Ovary (tissue), 9 donors: ENCODE results near the gene TTC3. TPM values are rescaled to one million over a fixed set of nuclear protein-coding genes. Genes with fewer than 3 reads are reported as not detected.

Source experiments
- DNase-seq, 5 donors: peaks; one replicate each; pipeline ENCODE4 v3.0.0-alpha.2; 2019 to 2020
- H3K27ac ChIP-seq, 2 donors: fragments of 200-600 bp; one replicate each; pipeline versions ENCODE4 v1.5.1 to v1.8.0; 2019 to 2022
- H3K27me3 ChIP-seq: fragments of 200-600 bp; one replicate; pipeline ENCODE4 v1.8.0; 2022
- H3K36me3 ChIP-seq: fragments of 200-600 bp; sonication (generic); one replicate; pipeline ENCODE4 v1.5.1; 2019
- H3K4me1 ChIP-seq: one replicate; pipeline ENCODE4 v1.8.1; 2013; ENCODE audit warnings: mild to moderate bottlenecking, moderate library complexity; ENCODE audit not compliant: insufficient read depth
- H3K4me3 ChIP-seq: fragments of 200-600 bp; sonication (generic); one replicate; pipeline ENCODE4 v1.5.1; 2017
- H3K9me3 ChIP-seq, 2 donors: fragments of 200-600 bp in 1 of 2; sonication (generic) in 1 of 2; one replicate each; pipeline versions ENCODE4 v1.5.1 to v1.8.1; 2013 to 2019; ENCODE audit warnings: mild to moderate bottlenecking in 1 of 2, moderate library complexity in 1 of 2
- EP300 ChIP-seq: sonication (generic); formaldehyde crosslinking; IDR thresholded peaks from one replicate; pipeline ENCODE4 v1.6.1; 2017; ENCODE audit warnings: antibody characterized with exemption
- POLR2A ChIP-seq: fragments of 450-650 bp; IDR thresholded peaks from one replicate; pipeline ENCODE4 v1.6.1; 2017; ENCODE audit warnings: antibody characterized with exemption, mild to moderate bottlenecking, moderate library complexity
- WGBS, 3 donors: extraction: QIAGEN DNeasy Blood & Tissue Kit in 1 of 3; methylation state at CpG; one replicate each; pipeline versions ENCODE4 v1.1.5 to v1.1.7; 2013 to 2017; 5-methylcytosine and 5-hydroxymethylcytosine counted together
- intact Hi-C, 4 donors: fragments of 100-400 bp; cut with DNase I; formaldehyde crosslinking; loops; one replicate each; pipeline versions ENCODE4 v1.11.0 to v1.15.1; 2022 to 2023
- polyA plus RNA-seq, 2 donors: library from polyadenylated mRNA; stranded (reverse); fragments of 200-250 nt in 1 of 2; fragments of 350-450 nt in 1 of 2; fragmentation: Illumina TruSeq in 1 of 2; extraction: RNeasy Lipid Tissue Mini Kit (QIAGEN cat#74804) in 1 of 2; gene quantifications; one replicate each; pipeline ENCODE4 v1.2.3, GENCODE V29; 2013 to 2014
- total RNA-seq, 7 donors: library from RNA; depleted of rRNA in 2 of 7; stranded (reverse); fragments of >200 nt in 2 of 7; fragmentation: NEBNext Ultra II Directional in 3 of 7; extraction: Animal tissue kit (Norgen Biotek cat#: 25700) in 3 of 7; gene quantifications; one replicate each; pipeline versions ENCODE4 v1.1.0 to v1.2.4, GENCODE V29; 2016 to 2023
- TF ChIP-seq, protein P1 (sequence below), 3 donors: fragments of 450-650 bp in 2 of 3; fragments of 200-600 bp in 1 of 3; IDR thresholded peaks; one replicate each; pipeline versions ENCODE4 v1.5.1 to v1.8.0; 2016 to 2022; ENCODE audit warnings: antibody characterized with exemption in 3 of 3, mild to moderate bottlenecking in 1 of 3
- donor health status: DM: no; HTN: no; CAD: no; lungs with moderate emphysema.
- donor health status: DM: no; HTN: no; CAD: no.
- donor health status: Bipolar disorder and iron deficiency.
- donor health status: DM: yes; HTN: yes; CAD: no.
- donor health status: DM: no; HTN: no; CAD: no.
- donor health status: DM: yes; HTN: yes; CAD: no.

TTC3 gene
- total and polyA plus RNA-seq, 9 donors = 58.2 to 192 (median 155) TPM

DNA sequence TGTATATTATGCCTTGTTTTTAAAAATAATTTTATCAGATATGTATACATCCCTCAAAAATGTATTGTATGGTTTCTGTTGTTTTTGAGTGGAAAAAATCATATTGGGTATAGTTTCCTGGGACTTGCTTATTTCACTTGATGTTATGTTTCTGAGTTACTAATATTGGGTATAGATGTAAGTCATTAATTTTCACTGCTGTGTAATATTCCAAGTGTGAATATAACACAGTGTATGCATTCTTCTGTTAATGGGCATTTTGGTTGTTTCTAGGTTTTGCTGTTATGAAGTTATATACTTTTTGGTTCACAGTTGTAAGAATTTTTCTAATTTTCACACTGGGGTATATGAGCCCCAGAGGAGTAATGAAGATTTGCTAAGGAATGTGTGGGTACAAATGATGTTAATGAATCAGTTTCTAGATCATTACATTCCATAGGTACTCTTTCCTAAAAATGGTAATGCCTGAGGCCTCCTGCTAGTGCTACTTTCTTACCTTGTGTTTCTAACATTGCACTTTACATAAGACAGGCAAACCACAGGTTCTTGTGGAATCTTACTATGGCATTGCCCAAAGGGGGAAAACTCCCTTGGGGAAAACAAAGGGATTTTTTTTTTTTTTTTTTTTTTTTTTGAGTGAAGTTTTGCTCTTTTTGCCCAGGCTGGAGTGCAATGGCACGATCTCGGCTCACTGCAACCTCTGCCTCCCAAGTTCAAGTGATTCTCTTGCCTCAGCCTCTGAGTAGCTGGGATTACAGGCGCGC lies 3.2 kb downstream of the TTC3 start:
- intact Hi-C loops = no loop called here
- TF ChIP-seq, protein P1, sequence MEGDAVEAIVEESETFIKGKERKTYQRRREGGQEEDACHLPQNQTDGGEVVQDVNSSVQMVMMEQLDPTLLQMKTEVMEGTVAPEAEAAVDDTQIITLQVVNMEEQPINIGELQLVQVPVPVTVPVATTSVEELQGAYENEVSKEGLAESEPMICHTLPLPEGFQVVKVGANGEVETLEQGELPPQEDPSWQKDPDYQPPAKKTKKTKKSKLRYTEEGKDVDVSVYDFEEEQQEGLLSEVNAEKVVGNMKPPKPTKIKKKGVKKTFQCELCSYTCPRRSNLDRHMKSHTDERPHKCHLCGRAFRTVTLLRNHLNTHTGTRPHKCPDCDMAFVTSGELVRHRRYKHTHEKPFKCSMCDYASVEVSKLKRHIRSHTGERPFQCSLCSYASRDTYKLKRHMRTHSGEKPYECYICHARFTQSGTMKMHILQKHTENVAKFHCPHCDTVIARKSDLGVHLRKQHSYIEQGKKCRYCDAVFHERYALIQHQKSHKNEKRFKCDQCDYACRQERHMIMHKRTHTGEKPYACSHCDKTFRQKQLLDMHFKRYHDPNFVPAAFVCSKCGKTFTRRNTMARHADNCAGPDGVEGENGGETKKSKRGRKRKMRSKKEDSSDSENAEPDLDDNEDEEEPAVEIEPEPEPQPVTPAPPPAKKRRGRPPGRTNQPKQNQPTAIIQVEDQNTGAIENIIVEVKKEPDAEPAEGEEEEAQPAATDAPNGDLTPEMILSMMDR (IDR thresholded peaks at IDR 0.05) = no peak
- no peak for TF ChIP-seq POLR2A
- no peak for TF ChIP-seq EP300

DNA sequence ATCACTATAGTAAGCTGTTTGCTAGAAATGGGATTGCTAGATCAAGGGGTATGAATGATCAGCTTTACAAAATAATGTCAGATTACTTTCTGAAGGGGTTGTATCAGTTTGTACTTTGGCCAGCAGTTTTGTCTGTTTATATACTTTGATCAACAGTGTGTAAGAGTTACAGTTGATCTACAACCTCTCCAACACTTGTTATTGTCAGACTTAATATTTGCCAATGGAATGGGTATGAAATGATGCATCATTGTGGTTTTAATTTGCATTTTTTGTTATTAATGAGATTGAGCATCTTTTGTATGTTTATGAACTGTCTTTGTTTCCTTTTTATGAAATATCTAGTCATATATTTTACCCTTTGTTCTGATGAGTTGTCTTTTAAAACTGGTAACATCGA lies 4.3 kb downstream of the TTC3 start:
- 85 to 95% (median 90%) methylated on average over 1 of the region's 1 CpG for WGBS, 3 donors
- Histone ChIP-seq H3K4me3 (no peak overlapping the region), H3K27ac (no peak overlapping the region), H3K4me1 (peaks cover 1% of the 10 kb centered on the region), H3K27me3 (no peaks in the 10 kb centered on the region), H3K36me3 (no peaks in the 10 kb centered on the region), H3K9me3 (no peaks in the 10 kb centered on the region)
- intact Hi-C loops = no loop called here
- TF ChIP-seq EP300 = no peak
- DNase-seq = no peak

More for the DNA sequence above, 3.2 kb downstream of the TTC3 start:
- Histone ChIP-seq H3K27me3 (no peaks in the 10 kb centered on the region), H3K27ac (no peak overlapping the region), H3K36me3 (no peaks in the 10 kb centered on the region), H3K9me3 (no peaks in the 10 kb centered on the region), H3K4me3 (no peak overlapping the region), H3K4me1 (no peaks in the 10 kb centered on the region)
- DNase-seq = no peak
- WGBS, 3 donors = 95 to 97% (median 96%) methylated on average over 4 of the region's 4 CpGs

DNA sequence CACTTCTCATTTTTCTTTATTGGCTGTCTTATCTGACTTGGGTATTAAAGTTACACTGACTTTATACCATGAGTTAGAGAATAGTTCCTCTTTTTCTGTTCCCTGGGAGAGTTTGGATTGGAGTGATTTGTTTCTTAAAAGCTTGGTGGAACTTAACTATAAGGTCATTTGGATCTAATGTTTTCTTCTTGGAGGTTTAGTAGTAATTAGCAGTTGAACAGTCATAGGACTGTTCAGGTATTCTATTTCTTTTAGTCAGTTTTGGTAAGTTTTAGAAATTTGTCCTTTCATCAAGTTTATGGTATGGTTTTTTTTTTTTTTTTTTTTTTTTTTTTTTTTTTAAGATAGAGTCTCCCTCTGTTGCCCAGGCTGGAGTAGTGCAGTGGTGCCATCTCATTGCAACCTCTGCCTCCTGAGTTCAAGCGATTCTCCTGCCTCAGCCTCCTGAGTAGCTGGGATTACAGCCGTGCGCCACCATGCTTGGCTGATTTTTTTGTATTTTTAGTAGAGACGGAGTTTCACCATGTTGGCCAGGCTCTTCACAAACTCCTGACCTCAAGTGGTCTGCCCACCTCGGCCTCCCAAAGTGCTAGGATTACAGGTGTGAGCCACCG lies 6.3 kb downstream of the TTC3 start:
- WGBS, 3 donors = 66 to 95% (median 78%) methylated on average over 6 of the region's 6 CpGs
- H3K4me1 ChIP-seq = peaks cover 6% of the 10 kb centered on the region
- H3K27ac ChIP-seq = no peak overlapping the region
- H3K4me3 ChIP-seq = no peak overlapping the region
- DNase-seq = no peak
- no peaks in the 10 kb centered on the region for H3K36me3 ChIP-seq
- H3K9me3 ChIP-seq = no peaks in the 10 kb centered on the region
- intact Hi-C loops = no loop called here
- TF ChIP-seq, protein P1 (IDR thresholded peaks at IDR 0.05) = no peak
- TF ChIP-seq EP300 = no peak
- TF ChIP-seq POLR2A = no peak
- H3K27me3 ChIP-seq = no peaks in the 10 kb centered on the region

DNA sequence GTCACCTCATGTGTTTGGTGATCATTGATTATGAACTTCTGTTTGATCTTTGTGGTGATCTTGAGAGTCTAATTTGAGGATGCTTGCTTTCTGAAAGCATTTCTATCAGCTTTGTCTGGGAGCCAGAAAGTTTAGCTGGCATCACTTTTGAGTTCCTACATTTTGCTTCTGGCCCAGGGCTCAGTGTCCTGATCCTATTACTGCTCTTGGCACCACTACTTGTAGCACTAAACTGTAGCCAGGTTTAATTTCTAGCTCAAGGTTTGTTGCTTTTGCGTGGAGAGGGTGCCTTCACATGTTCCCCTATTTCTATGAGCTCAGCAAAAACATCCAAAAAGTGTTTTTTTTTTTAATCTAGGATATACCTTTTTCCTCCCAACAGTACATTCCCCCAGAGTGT lies 9.3 kb downstream of the TTC3 start:
- Histone ChIP-seq H3K36me3 (no peaks in the 10 kb centered on the region), H3K27ac (no peak overlapping the region), H3K9me3 (no peaks in the 10 kb centered on the region), H3K4me1 (peaks cover 8% of the 10 kb centered on the region), H3K27me3 (no peaks in the 10 kb centered on the region), H3K4me3 (no peak overlapping the region)
- TF ChIP-seq EP300 = no peak
- TF ChIP-seq, protein P1 (IDR thresholded peaks at IDR 0.05) = no peak
- TF ChIP-seq POLR2A = no peak
- intact Hi-C loops = no loop called here
- DNase-seq = no peak
- 35 to 59% (median 36%) methylated on average over 1 of the region's 1 CpG for WGBS, 3 donors

DNA sequence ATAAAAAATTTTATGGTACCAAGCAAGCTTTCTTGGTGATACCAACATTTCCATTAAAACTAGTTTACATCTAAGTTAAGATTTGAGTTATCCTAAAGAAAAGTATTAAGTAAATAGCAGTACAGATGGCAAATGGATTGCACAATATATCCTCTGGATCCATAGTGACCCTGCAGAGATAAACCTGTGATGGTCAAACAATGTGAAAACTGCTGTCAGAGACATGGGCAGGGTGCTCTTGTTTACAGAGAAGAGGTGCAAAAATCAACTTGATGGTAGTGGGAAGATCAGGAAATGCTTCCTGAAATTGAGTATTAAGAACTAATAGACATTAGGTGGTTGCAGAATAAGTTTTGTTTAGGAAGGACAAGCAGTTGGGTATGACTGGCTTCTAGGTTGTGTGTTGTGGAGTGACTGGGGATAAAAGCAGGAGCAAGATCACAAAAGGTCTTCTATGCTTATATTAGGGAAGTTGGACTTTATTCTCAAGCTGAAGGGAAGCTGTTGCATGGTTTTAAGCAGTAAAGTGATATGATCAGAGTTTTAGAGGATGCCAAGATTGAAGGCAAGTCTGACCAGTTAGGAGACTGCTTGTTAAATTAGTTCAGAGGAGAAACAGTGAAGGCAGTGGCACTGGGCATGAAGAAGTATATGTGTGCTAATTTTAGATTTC lies 9.9 kb downstream of the TTC3 start:
- no peaks in the 10 kb centered on the region for H3K36me3 ChIP-seq
- peaks cover 8% of the 10 kb centered on the region for H3K4me1 ChIP-seq
- no peak overlapping the region for H3K27ac ChIP-seq
- no peak for DNase-seq
- H3K4me3 ChIP-seq = no peak overlapping the region
- H3K9me3 ChIP-seq = no peaks in the 10 kb centered on the region
- no peaks in the 10 kb centered on the region for H3K27me3 ChIP-seq
- intact Hi-C loops = no loop called here
- TF ChIP-seq POLR2A (no peak), EP300 (no peak)
- TF ChIP-seq, protein P1 (IDR thresholded peaks at IDR 0.05) = no peak
